GM23338 (cell line): ENCODE results near the gene AMPD2. TPM values are rescaled to one million over a fixed set of nuclear protein-coding genes. Genes with fewer than 3 reads are reported as not detected.

ENCODE experiments used
- ATAC-seq: fragments of 200-7000 bp; cut with Tn5 transposase; 3 replicates; pipeline ENCODE4 v1.9.1; 2020
- DNase-seq: peaks from one replicate; pipeline ENCODE4 v3.0.0-alpha.2; 2015; ENCODE audit warnings: low spot score
- H2AFZ ChIP-seq: fragments of 200-600 bp; sonication (generic); 2 replicates; pipeline ENCODE4 v1.8.0; 2016; ENCODE audit warnings: antibody characterized with exemption, mild to moderate bottlenecking, moderate library complexity
- H3F3A ChIP-seq: fragments of 200-600 bp; sonication (generic); replicated peaks from 2 replicates; pipeline ENCODE4 v1.8.0; 2017; ENCODE audit warnings: antibody characterized with exemption, mixed run types, low read depth
- H3K27ac ChIP-seq: fragments of 200-600 bp; sonication (generic); 2 replicates; pipeline ENCODE4 v1.6.1; 2016; ENCODE audit warnings: low read depth
- H3K27me3 ChIP-seq: fragments of 200-600 bp; sonication (generic); 2 replicates; pipeline ENCODE4 v1.8.0; 2016; ENCODE audit warnings: mild to moderate bottlenecking, mixed run types, moderate library complexity; ENCODE audit not compliant: insufficient read depth
- H3K36me3 ChIP-seq: fragments of 200-600 bp; sonication (generic); 2 replicates; pipeline ENCODE4 v1.8.0; 2016; ENCODE audit warnings: mild to moderate bottlenecking; ENCODE audit not compliant: insufficient read depth
- H3K4me1 ChIP-seq: fragments of 200-600 bp; sonication (generic); 2 replicates; pipeline ENCODE4 v1.8.0; 2016; ENCODE audit warnings: mild to moderate bottlenecking, moderate library complexity; ENCODE audit not compliant: insufficient read depth
- H3K4me2 ChIP-seq: fragments of 200-600 bp; sonication (generic); 2 replicates; pipeline ENCODE4 v1.7.1; 2017; ENCODE audit warnings: mixed run types
- H3K4me3 ChIP-seq: fragments of 200-600 bp; sonication (generic); 2 replicates; pipeline ENCODE4 v1.6.1; 2016; ENCODE audit warnings: mixed run types
- H3K79me2 ChIP-seq: fragments of 200-600 bp; sonication (generic); replicated peaks from 2 replicates; pipeline ENCODE4 v1.8.0; 2017; ENCODE audit warnings: mild to moderate bottlenecking; ENCODE audit not compliant: insufficient read depth
- H3K9me2 ChIP-seq: fragments of 200-600 bp; sonication (generic); 2 replicates; pipeline ENCODE4 v1.8.0; 2017; ENCODE audit not compliant: insufficient read depth
- H4K20me1 ChIP-seq: fragments of 200-600 bp; sonication (generic); replicated peaks from 2 replicates; pipeline ENCODE4 v1.8.0; 2017; ENCODE audit warnings: mild to moderate bottlenecking; ENCODE audit not compliant: insufficient read depth
- H3K27ac Mint-ChIP-seq: 2 replicates; pipeline ENCODE4 v1.8.0; 2020; ENCODE audit warnings: inconsistent platforms, mild to moderate bottlenecking, moderate library complexity, mixed read lengths
- H3K27me3 Mint-ChIP-seq: 3 replicates; pipeline ENCODE4 v1.8.0; 2022; ENCODE audit warnings: low read depth, mild to moderate bottlenecking, moderate library complexity, mixed read lengths, inconsistent platforms; ENCODE audit not compliant: insufficient read depth, poor library complexity
- H3K36me3 Mint-ChIP-seq: 3 replicates; pipeline ENCODE4 v1.8.0; 2021; ENCODE audit warnings: low read depth, mild to moderate bottlenecking, inconsistent platforms, moderate library complexity, mixed read lengths
- H3K4me1 Mint-ChIP-seq: 3 replicates; pipeline ENCODE4 v1.8.0; 2020; ENCODE audit warnings: mild to moderate bottlenecking, inconsistent platforms, mixed read lengths
- H3K4me3 Mint-ChIP-seq: 3 replicates; pipeline ENCODE4 v1.8.0; 2021; ENCODE audit warnings: moderate library complexity, mild to moderate bottlenecking, inconsistent platforms, mixed read lengths
- H3K9me3 Mint-ChIP-seq: 3 replicates; pipeline ENCODE4 v1.8.0; 2020; ENCODE audit warnings: moderate library complexity, mild to moderate bottlenecking, inconsistent platforms, mixed read lengths
- CREB1 ChIP-seq: fragments of 250-450 bp; sonication (Bioruptor Pico); IDR thresholded peaks from 2 replicates; pipeline ENCODE4 v1.5.0; 2020; ENCODE audit warnings: low read depth, mild to moderate bottlenecking, moderate library complexity
- EZH2 ChIP-seq: fragments of 200-600 bp; sonication (generic); IDR thresholded peaks from one replicate; pipeline ENCODE4 v1.8.0; 2017; ENCODE audit warnings: antibody characterized with exemption, mild to moderate bottlenecking, low read depth; ENCODE audit not compliant: unreplicated experiment
- EZH2phosphoT487 ChIP-seq: fragments of 200-600 bp; sonication (generic); IDR thresholded peaks from one replicate; pipeline ENCODE4 v1.8.1; 2018; ENCODE audit warnings: antibody characterized with exemption; ENCODE audit not compliant: unreplicated experiment
- NANOG ChIP-seq: IDR thresholded peaks from 2 replicates; pipeline ENCODE4 v1.6.1; 2016; ENCODE audit warnings: antibody characterized with exemption, borderline replicate concordance
- POLR2AphosphoS5 ChIP-seq: IDR thresholded peaks from 2 replicates; pipeline ENCODE4 v1.6.1; 2016; ENCODE audit warnings: antibody characterized with exemption, low read depth
- REST ChIP-seq: IDR thresholded peaks from one replicate; pipeline ENCODE4 v1.6.1; 2018; ENCODE audit warnings: antibody characterized with exemption; ENCODE audit not compliant: unreplicated experiment
- STAT1 ChIP-seq: IDR thresholded peaks from one replicate; pipeline ENCODE4 v1.6.1; 2016; ENCODE audit warnings: antibody characterized with exemption; ENCODE audit not compliant: unreplicated experiment
- ZNF114 ChIP-seq: fragments of 250-450 bp; sonication (Bioruptor Pico); IDR thresholded peaks from 2 replicates; pipeline ENCODE4 v1.5.0; 2020; ENCODE audit warnings: mild to moderate bottlenecking, moderate library complexity
- ZNF331 ChIP-seq: fragments of 250-450 bp; sonication (Bioruptor Pico); IDR thresholded peaks from 2 replicates; pipeline ENCODE4 v1.5.0; 2020; ENCODE audit warnings: low read depth, mild to moderate bottlenecking, moderate library complexity
- ZNF462 ChIP-seq: fragments of 250-450 bp; sonication (Bioruptor Pico); IDR thresholded peaks from 2 replicates; pipeline ENCODE4 v1.5.0; 2020; ENCODE audit warnings: mild to moderate bottlenecking, moderate library complexity
- polyA plus RNA-seq: library from polyadenylated mRNA; unstranded; fragments of >200 nt; fragmentation: Nextera tagmentation; extraction: Ambion mirVana; gene quantifications from 2 replicates; pipeline ENCODE4 v1.2.1, GENCODE V29; 2016
- total RNA-seq: library from RNA; depleted of rRNA; stranded (reverse); fragments of >200 nt; shearing (Covaris generic); gene quantifications from 2 replicates; pipeline ENCODE4 v1.2.3, GENCODE V29; 2014
- TF ChIP-seq, protein P1 (sequence below), 2 experiments: fragments of 200-600 bp in 1 of 2; sonication (generic) in 1 of 2; conservative IDR thresholded peaks; 2 replicates each; pipeline versions ENCODE4 v1.5.1 to v1.6.1; 2016 to 2017; ENCODE audit warnings: antibody characterized with exemption in 2 of 2, low read depth in 2 of 2, mild to moderate bottlenecking in 2 of 2, moderate library complexity in 1 of 2
- TF ChIP-seq, protein P2 (sequence below): IDR thresholded peaks from 2 replicates; pipeline ENCODE4 v1.6.1; 2016; ENCODE audit warnings: antibody characterized with exemption

Gene AMPD2
- total and polyA plus RNA-seq, 2 experiments from 2014 or later: 24.5 to 62.1 TPM

DNA sequence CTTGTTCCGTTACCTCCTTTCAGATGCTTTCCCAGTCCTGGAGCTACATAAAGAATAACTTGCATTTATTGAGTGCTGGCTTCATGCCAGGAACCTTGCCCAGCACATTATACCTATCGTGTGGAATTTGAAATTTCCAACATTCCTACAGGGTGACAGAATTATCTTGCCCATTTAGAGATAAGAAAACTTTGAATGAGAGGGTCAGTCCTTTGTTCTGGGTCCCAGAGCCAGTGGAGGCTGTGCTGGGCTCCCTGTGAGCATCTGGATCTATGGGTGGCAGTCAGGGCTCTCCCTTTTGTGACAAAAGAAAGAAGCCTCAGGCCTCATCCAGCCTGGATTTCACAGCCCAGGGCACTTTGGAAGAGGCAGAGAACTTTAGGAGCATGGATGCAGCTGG is 39.5 kb downstream of the AMPD2 start (continued):
- TF ChIP-seq, protein P1, sequence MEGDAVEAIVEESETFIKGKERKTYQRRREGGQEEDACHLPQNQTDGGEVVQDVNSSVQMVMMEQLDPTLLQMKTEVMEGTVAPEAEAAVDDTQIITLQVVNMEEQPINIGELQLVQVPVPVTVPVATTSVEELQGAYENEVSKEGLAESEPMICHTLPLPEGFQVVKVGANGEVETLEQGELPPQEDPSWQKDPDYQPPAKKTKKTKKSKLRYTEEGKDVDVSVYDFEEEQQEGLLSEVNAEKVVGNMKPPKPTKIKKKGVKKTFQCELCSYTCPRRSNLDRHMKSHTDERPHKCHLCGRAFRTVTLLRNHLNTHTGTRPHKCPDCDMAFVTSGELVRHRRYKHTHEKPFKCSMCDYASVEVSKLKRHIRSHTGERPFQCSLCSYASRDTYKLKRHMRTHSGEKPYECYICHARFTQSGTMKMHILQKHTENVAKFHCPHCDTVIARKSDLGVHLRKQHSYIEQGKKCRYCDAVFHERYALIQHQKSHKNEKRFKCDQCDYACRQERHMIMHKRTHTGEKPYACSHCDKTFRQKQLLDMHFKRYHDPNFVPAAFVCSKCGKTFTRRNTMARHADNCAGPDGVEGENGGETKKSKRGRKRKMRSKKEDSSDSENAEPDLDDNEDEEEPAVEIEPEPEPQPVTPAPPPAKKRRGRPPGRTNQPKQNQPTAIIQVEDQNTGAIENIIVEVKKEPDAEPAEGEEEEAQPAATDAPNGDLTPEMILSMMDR (conservative IDR thresholded peaks at IDR 0.05; ENCODE audit: low read depth in 2 of 2): no peak

DNA sequence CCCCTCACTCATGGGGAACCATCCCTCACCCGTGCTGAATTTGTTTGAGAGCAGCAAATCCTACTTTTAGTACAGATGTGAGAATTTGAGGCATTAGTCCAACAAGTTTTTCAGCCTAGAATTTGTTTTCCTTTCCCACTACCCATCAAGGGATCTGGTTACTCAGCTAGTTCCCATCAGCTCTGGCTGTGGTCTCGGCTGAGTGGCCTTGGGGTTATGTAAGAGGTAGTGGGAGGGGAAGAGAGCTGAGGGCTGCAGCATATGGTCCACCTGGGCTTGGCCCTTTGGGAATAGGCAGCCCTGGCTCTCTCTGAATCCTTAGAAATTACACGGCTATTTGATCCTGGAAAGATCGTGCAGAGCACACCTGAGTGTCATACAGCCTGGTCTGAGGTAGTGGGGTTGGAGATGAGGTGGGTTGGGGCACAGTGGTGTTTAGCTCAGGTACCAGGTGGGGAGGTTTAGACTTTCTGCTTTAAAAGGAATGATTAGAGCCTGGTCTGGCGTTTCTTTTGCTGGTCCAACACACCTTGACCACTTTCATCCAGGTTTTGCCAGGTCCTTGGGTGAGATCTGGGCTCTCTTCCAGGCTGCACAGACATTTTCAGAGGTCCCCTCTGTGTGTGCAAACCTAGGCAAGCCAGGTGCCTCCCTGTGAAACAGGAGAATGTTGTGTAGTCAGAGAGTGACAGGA is 40.5 kb downstream of the AMPD2 start:
- Histone ChIP-seq H3F3A (peaks cover 1% of the 10 kb centered on the region), H3K4me3 (no peak overlapping the region), H3K9me2 (no peaks in the 10 kb centered on the region), H3K27me3 (peaks cover 1% of the 10 kb centered on the region; the same call in 1 of the 2 replicates), H3K4me1 (peaks cover 5% of the 10 kb centered on the region; the same call in 1 of the 2 replicates), H3K27ac (no peak overlapping the region), H3K4me2 (no peak overlapping the region), H2AFZ (no peak overlapping the region), H3K36me3 (no peaks in the 10 kb centered on the region), H3K79me2 (no peaks in the 10 kb centered on the region), H4K20me1 (no peaks in the 10 kb centered on the region)
- ATAC-seq (no peak), DNase-seq (no peak)
- Mint-ChIP-seq H3K27ac (no peak overlapping the region), H3K27me3 (peaks cover 9% of the 10 kb centered on the region), H3K4me3 (no peak overlapping the region), H3K4me1 (peaks cover 4% of the 10 kb centered on the region), H3K9me3 (no peaks in the 10 kb centered on the region), H3K36me3 (no peaks in the 10 kb centered on the region)
- TF ChIP-seq REST (no peak), ZNF331 (CRISPR knock-in tag) (no peak), ZNF462 (CRISPR knock-in tag) (no peak), CREB1 (CRISPR knock-in tag) (no peak), ZNF114 (CRISPR knock-in tag) (no peak), NANOG (no peak), EZH2phosphoT487 (no peak), POLR2AphosphoS5 (no peak), EZH2 (no peak), STAT1 (no peak)
- TF ChIP-seq, protein P2, sequence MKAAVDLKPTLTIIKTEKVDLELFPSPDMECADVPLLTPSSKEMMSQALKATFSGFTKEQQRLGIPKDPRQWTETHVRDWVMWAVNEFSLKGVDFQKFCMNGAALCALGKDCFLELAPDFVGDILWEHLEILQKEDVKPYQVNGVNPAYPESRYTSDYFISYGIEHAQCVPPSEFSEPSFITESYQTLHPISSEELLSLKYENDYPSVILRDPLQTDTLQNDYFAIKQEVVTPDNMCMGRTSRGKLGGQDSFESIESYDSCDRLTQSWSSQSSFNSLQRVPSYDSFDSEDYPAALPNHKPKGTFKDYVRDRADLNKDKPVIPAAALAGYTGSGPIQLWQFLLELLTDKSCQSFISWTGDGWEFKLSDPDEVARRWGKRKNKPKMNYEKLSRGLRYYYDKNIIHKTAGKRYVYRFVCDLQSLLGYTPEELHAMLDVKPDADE: no peak
